Measurements from ENCODE around the gene LINGO4.

The LINGO4 gene

DNA sequence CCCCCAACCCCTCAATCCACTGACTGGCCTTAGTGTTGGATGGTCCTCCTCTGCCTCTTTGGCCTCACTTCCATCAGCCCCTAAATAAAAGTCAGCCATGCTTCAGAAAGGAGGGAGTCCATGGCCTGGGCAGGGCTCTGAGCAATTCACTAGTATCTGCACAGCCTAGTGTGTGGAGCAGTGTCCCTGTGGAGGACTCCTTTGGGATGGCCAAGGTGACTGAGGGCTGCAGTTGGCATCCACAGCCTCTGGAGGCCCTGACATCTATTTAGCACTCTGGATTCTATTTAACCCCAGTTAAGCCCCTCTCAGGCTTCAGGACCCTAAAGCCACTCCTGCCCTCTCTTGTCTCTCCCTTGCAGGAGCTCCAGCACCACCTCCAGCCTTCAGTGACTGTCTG is 44.7 kb upstream of the LINGO4 start:
- Histone ChIP-seq H3K4me3 (replicated peaks; ENCODE audit: low read depth, low read length) (no peak overlapping the region), H3K36me3 (ENCODE audit: control insufficient read depth, insufficient read depth, low read length) (no peaks in the 10 kb centered on the region), H3K27me3 (replicated peaks; ENCODE audit: control insufficient read depth, insufficient read depth, low read length) (no peaks in the 10 kb centered on the region)
- TF ChIP-seq, protein P1, sequence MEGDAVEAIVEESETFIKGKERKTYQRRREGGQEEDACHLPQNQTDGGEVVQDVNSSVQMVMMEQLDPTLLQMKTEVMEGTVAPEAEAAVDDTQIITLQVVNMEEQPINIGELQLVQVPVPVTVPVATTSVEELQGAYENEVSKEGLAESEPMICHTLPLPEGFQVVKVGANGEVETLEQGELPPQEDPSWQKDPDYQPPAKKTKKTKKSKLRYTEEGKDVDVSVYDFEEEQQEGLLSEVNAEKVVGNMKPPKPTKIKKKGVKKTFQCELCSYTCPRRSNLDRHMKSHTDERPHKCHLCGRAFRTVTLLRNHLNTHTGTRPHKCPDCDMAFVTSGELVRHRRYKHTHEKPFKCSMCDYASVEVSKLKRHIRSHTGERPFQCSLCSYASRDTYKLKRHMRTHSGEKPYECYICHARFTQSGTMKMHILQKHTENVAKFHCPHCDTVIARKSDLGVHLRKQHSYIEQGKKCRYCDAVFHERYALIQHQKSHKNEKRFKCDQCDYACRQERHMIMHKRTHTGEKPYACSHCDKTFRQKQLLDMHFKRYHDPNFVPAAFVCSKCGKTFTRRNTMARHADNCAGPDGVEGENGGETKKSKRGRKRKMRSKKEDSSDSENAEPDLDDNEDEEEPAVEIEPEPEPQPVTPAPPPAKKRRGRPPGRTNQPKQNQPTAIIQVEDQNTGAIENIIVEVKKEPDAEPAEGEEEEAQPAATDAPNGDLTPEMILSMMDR (IDR thresholded peaks at IDR 0.05; ENCODE audit: insufficient read depth, low read length, poor library complexity, severe bottlenecking), result no peak
- no peak for DNase-seq (ENCODE audit: extremely low read depth, insufficient read length)

DNA sequence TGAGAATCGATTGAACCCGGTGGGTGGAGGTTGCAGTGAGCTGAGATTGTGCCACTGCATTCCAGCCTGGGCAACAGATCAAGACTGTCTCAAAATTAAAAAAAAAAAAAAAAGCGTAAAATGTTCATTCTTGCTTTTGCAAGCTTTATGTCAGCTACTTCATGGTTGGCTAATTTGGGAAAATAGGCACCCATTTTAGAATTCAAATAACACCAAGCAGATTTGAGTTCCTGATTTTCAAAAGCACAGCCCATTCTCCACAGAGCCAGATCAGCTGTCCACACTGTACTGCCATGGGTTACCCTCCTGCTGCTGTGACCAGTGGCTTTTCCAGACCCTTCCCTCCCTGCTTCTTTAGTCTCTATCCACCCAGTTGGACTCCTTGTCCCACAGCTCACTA is 43.9 kb upstream of the LINGO4 start:
- TF ChIP-seq, protein P1 (IDR thresholded peaks at IDR 0.05; ENCODE audit: insufficient read depth, low read length, poor library complexity, severe bottlenecking), result no peak
- no peak overlapping the region for H3K4me3 ChIP-seq (replicated peaks; ENCODE audit: low read depth, low read length)
- H3K36me3 ChIP-seq (ENCODE audit: control insufficient read depth, insufficient read depth, low read length), result no peaks in the 10 kb centered on the region
- H3K27me3 ChIP-seq (replicated peaks; ENCODE audit: control insufficient read depth, insufficient read depth, low read length), result no peaks in the 10 kb centered on the region
- DNase-seq (ENCODE audit: extremely low read depth, insufficient read length), result no peak

DNA sequence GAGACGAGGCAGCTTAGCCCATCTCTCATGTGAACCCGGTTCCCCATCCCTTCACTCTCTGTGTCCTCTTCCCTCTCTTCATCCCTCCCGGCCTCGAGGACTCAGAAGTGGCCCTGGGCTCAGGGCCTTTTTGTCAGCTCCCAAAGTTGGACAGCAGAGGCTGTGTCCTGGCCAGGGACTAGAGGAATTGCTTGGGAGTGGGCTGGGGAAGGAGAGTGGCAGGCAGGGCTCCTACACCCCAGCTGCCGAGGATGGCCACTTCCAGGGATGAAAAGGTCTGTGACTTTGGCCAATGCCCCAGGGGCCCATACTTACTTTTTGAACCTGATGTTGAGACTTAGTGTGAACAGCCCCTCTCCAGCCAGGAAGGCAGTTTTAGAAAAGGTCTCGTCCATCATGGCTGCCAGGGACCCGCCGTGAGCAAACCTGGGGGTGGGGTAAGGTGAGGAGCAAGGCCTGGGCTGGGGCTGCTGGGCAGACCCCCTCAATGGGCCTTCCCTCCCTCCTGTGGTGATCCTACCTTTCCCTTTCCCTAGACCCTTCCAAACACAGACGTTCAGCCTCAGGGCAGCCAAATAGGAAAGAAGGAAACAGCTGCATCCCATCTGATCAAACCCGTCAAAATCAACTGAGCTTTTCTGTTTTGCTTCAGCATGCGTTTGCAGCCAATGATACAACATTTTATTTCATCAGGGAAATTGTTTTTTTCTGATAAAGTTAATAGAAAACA is 42.8 kb upstream of the LINGO4 start:
- Histone ChIP-seq H3K36me3 (ENCODE audit: control insufficient read depth, insufficient read depth, low read length) (no peaks in the 10 kb centered on the region), H3K4me3 (replicated peaks; ENCODE audit: low read depth, low read length) (no peak overlapping the region), H3K27me3 (replicated peaks; ENCODE audit: control insufficient read depth, insufficient read depth, low read length) (no peaks in the 10 kb centered on the region)
- no peak for DNase-seq (ENCODE audit: extremely low read depth, insufficient read length)
- TF ChIP-seq, protein P1 (IDR thresholded peaks at IDR 0.05; ENCODE audit: insufficient read depth, low read length, poor library complexity, severe bottlenecking), result no peak

DNA sequence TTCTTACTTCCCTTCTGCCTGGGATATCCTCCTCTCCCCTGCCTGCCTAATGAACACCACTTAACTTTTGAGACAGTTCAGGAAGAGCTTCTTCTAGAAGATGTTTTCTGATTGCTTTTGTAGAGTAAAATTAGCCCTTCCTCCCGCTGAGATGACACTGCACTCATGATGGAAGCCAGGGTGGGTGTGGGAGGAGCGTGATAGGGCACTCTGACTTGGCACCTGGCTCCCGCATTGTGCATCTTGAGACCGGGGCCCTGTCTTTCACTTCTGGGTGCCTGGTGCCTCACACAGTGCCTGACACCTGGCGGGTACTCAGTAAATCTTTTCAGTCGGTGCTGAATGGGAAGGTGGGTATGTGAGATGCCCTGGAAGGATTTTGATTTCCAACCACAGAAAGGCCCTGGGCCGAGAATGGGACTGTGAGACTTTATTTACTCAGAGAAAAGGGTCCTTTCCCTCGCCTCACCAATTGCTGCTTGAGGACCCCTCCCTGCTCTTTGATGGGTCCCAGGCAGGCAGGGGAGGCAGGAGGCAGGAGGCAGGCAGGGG is 41.5 kb upstream of the LINGO4 start:
- no peak for DNase-seq (ENCODE audit: extremely low read depth, insufficient read length)
- no peaks in the 10 kb centered on the region for H3K36me3 ChIP-seq (ENCODE audit: control insufficient read depth, insufficient read depth, low read length)
- TF ChIP-seq, protein P1 (IDR thresholded peaks at IDR 0.05; ENCODE audit: insufficient read depth, low read length, poor library complexity, severe bottlenecking), result no peak
- no peaks in the 10 kb centered on the region for H3K27me3 ChIP-seq (replicated peaks; ENCODE audit: control insufficient read depth, insufficient read depth, low read length)
- H3K4me3 ChIP-seq (replicated peaks; ENCODE audit: low read depth, low read length), result no peak overlapping the region

DNA sequence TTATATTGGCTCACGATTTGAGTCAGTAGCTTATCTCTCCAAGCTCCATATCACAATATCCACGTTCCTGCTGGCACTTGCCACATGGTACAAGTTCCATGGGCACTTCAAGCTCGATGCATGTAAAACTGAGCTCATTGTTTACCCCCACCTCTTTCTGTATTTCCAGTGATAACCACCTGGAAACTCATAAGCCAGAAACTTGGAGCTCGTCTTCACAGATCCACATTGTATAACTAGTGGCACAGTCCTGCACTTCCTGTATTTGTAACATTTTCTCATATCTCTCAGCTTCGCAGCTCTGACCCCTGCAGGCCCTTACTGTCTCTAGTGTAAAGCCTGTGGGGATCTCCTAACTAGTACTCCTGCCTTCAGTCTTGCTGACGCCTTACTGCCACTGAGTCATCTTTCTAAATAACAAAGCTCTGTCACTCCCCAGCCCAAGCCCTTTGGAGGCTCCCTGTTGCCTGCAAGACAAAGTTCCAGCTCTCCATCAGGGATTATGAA is 40.9 kb upstream of the LINGO4 start:
- no peak for DNase-seq (ENCODE audit: extremely low read depth, insufficient read length)
- TF ChIP-seq, protein P1 (IDR thresholded peaks at IDR 0.05; ENCODE audit: insufficient read depth, low read length, poor library complexity, severe bottlenecking), result no peak
- Histone ChIP-seq H3K4me3 (replicated peaks; ENCODE audit: low read depth, low read length) (no peak overlapping the region), H3K36me3 (ENCODE audit: control insufficient read depth, insufficient read depth, low read length) (no peaks in the 10 kb centered on the region), H3K27me3 (replicated peaks; ENCODE audit: control insufficient read depth, insufficient read depth, low read length) (no peaks in the 10 kb centered on the region)
